Endothelial cell of umbilical vein (primary cell): ENCODE results near the gene RYR1. TPM values are rescaled to one million over a fixed set of nuclear protein-coding genes. Genes with fewer than 3 reads are reported as not detected.

Experiments
- BruUV-seq: library from RNA; stranded (reverse); fragments of 400-500 nt; replicated peaks from 2 replicates; lab custom pipeline; 2021; lab: Mats Ljungman, UMichigan
- CTCF ChIA-PET: fragments of 300-600, 350-600 bp; sonication (Branson Sonifier 250); formaldehyde crosslinking; loops from one replicate; lab custom pipeline; 2021; ENCODE audit warnings: antibody characterized with exemption, inconsistent platforms; lab: Charles Lee
- POLR2A ChIA-PET: fragments of 300-600, 350-600 bp; sonication (Branson Sonifier 250); formaldehyde crosslinking; loops from one replicate; lab custom pipeline; 2021; ENCODE audit warnings: antibody characterized with exemption, inconsistent platforms; lab: Charles Lee
- DNase-seq: peaks from one replicate; pipeline ENCODE4 v3.0.0-alpha.2; 2011; ENCODE audit warnings: low read depth, low spot score
- FAIRE-seq: peaks from 2 replicates; lab custom pipeline; 2011; peaks lifted over from hg19 to GRCh38; lab: Jason Lieb, UNC
- H2AFZ ChIP-seq: 2 replicates; pipeline ENCODE4 v1.6.0; 2012; ENCODE audit warnings: low read depth, low read length, control low read depth, inconsistent platforms
- H3K27ac ChIP-seq: 2 replicates; pipeline ENCODE4 v1.5.1; 2011; ENCODE audit warnings: low read depth, mild to moderate bottlenecking, control low read depth, low read length, moderate library complexity; ENCODE audit not compliant: insufficient read depth
- H3K27me3 ChIP-seq, 2 experiments: 2 replicates each; pipeline versions ENCODE4 v1.6.0 to v1.6.1; 2011; ENCODE audit warnings: low read length in 2 of 2, mixed read lengths in 1 of 2; ENCODE audit not compliant: control insufficient read depth in 2 of 2, insufficient read depth in 2 of 2
- H3K36me3 ChIP-seq, 2 experiments: 2 replicates in 1 of 2; 3 replicates in 1 of 2; pipeline ENCODE4 v1.5.1; 2011; ENCODE audit warnings: low read length in 2 of 2, mild to moderate bottlenecking in 1 of 2, moderate library complexity in 1 of 2; ENCODE audit not compliant: control insufficient read depth in 2 of 2, insufficient read depth in 2 of 2; ENCODE audit errors: extremely low read depth in 1 of 2
- H3K4me1 ChIP-seq: 3 replicates; pipeline ENCODE4 v1.5.1; 2011; ENCODE audit warnings: mild to moderate bottlenecking, low read length; ENCODE audit not compliant: control insufficient read depth, insufficient read depth; ENCODE audit errors: extremely low read depth
- H3K4me2 ChIP-seq: 2 replicates; pipeline ENCODE4 v1.6.1; 2011; ENCODE audit warnings: low read length, control low read depth, mixed read lengths; ENCODE audit not compliant: insufficient read depth
- H3K4me3 ChIP-seq, 3 experiments: fragments of 200-600 bp in 1 of 3; sonication (generic), shearing (Covaris generic) in 1 of 3; replicated peaks in 1 of 3; 2 replicates each; pipeline ENCODE4 v1.5.1; 2011 to 2016; ENCODE audit warnings: control low read depth in 3 of 3, low read length in 3 of 3, mild to moderate bottlenecking in 2 of 3, inconsistent platforms in 1 of 3, low read depth in 1 of 3, moderate library complexity in 1 of 3; ENCODE audit not compliant: insufficient read depth in 1 of 3
- H3K79me2 ChIP-seq: 2 replicates; pipeline ENCODE4 v1.6.0; 2012; ENCODE audit warnings: low read length, inconsistent platforms; ENCODE audit not compliant: control insufficient read depth, insufficient read depth
- H3K9ac ChIP-seq: replicated peaks from 2 replicates; pipeline ENCODE3; 2011; ENCODE audit warnings: low read length, control low read depth; ENCODE audit not compliant: insufficient read depth; ENCODE audit errors: extremely low read depth
- H3K9me1 ChIP-seq: replicated peaks from 3 replicates; pipeline ENCODE4 v1.6.0; 2011; ENCODE audit warnings: mild to moderate bottlenecking, low read length; ENCODE audit not compliant: control insufficient read depth, insufficient read depth; ENCODE audit errors: extremely low read depth
- H3K9me3 ChIP-seq: replicated peaks from 2 replicates; pipeline ENCODE4 v1.5.1; 2012; ENCODE audit warnings: low read length, inconsistent platforms; ENCODE audit not compliant: control insufficient read depth, insufficient read depth
- H4K20me1 ChIP-seq: replicated peaks from 2 replicates; pipeline ENCODE3; 2011; ENCODE audit warnings: mild to moderate bottlenecking, low read length; ENCODE audit not compliant: control insufficient read depth, insufficient read depth; ENCODE audit errors: extremely low read depth
- CTCF ChIP-seq, 2 donors: IDR thresholded peaks; 1 replicate in 1 of 2; 2 replicates in 1 of 2; pipeline ENCODE4 v1.5.1; 2011; ENCODE audit warnings: low read length in 2 of 2, mild to moderate bottlenecking in 2 of 2, moderate library complexity in 2 of 2, control low read depth in 1 of 2, inconsistent platforms in 1 of 2, low read depth in 1 of 2; ENCODE audit not compliant: insufficient read depth in 1 of 2; ENCODE audit errors: extremely low read depth in 1 of 2
- EZH2 ChIP-seq: IDR thresholded peaks from 2 replicates; pipeline ENCODE4 v1.6.1; 2012; ENCODE audit warnings: borderline replicate concordance, low read depth, mild to moderate bottlenecking, moderate library complexity, low read length, inconsistent platforms; ENCODE audit not compliant: severe bottlenecking
- FOS ChIP-seq: IDR thresholded peaks from 2 replicates; pipeline ENCODE4 v1.6.1; 2011; ENCODE audit warnings: mild to moderate bottlenecking, low read length, moderate library complexity, borderline replicate concordance; ENCODE audit not compliant: insufficient read depth
- GATA2 ChIP-seq: IDR thresholded peaks from 2 replicates; pipeline ENCODE4 v1.7.0; 2011; ENCODE audit warnings: low read depth, mild to moderate bottlenecking, moderate library complexity, mixed read lengths, low read length; ENCODE audit not compliant: insufficient read length, insufficient read depth
- JUN ChIP-seq: IDR thresholded peaks from 2 replicates; pipeline ENCODE4 v1.6.1; 2011; ENCODE audit warnings: borderline replicate concordance, low read depth; ENCODE audit not compliant: insufficient read length, insufficient read depth
- MAX ChIP-seq: IDR thresholded peaks from 2 replicates; pipeline ENCODE4 v1.6.1; 2011; ENCODE audit not compliant: insufficient read depth, insufficient read length
- MYC ChIP-seq: IDR thresholded peaks from one replicate; pipeline ENCODE4 v1.6.1; 2011; ENCODE audit warnings: mild to moderate bottlenecking, low read depth, low read length
- POLR2A ChIP-seq: IDR thresholded peaks from 2 replicates; pipeline ENCODE4 v1.6.1; 2012; ENCODE audit warnings: low read depth, mild to moderate bottlenecking, control low read depth, low read length
- dilution Hi-C: fragments of 300-500 bp; cut with MboI; formaldehyde crosslinking; loops from one replicate; pipeline ENCODE4 v1.15.0; 2019; ENCODE audit warnings: low sequenced_read_pairs; ENCODE audit not compliant: extremely low pct_ligation_motif_present
- intact Hi-C: fragments of 100-400 bp; cut with micrococcal nuclease; formaldehyde crosslinking; loops from one replicate; pipeline ENCODE4 v1.10.0; 2022
- polyA plus RNA-seq, 4 experiments: library from polyadenylated mRNA; depleted of rRNA in 3 of 4; stranded (reverse) in 3 of 4; unstranded in 1 of 4; fragments of >200 nt; gene quantifications; 2 replicates each; pipeline versions ENCODE4 v1.2.1 to v1.2.3, GENCODE V29; 2011 to 2012; ENCODE audit warnings: missing spikeins in 1 of 4
- total RNA-seq: library from RNA; stranded (reverse); gene quantifications from 2 replicates; pipeline ENCODE4 v1.2.3, GENCODE V29; 2021

The RYR1 gene
- total and polyA plus RNA-seq, 2 donors (not counting 3 experiments of a cell fraction or from before 2014, with no cell fraction given): under 0.01 to 0.02 TPM

- no peaks in the 10 kb centered on the region for H3K9me3 ChIP-seq
- DNase-seq (no peak), FAIRE-seq (no peak)
- no peak overlapping the region for H3K9ac ChIP-seq
- no peaks in the 10 kb centered on the region for H4K20me1 ChIP-seq
- POLR2A ChIA-PET: no interaction called here
- H3K27ac ChIP-seq: no peak overlapping the region
- H3K4me2 ChIP-seq: no peak overlapping the region
- CTCF ChIA-PET: no interaction called here
- no peaks in the 10 kb centered on the region for H3K79me2 ChIP-seq
- no peaks in the 10 kb centered on the region for H3K36me3 ChIP-seq
- H3K27me3 ChIP-seq: no peaks in the 10 kb centered on the region
- dilution Hi-C loops (no loop called here), intact Hi-C loops (no loop called here)
- H3K4me3 ChIP-seq: no peak overlapping the region
- TF ChIP-seq EZH2 (no peak), MYC (no peak), MAX (no peak), FOS (no peak), GATA2 (no peak), POLR2A (no peak)
- H2AFZ ChIP-seq: no peak overlapping the region
- no peaks in the 10 kb centered on the region for H3K9me1 ChIP-seq
- H3K4me1 ChIP-seq: no peaks in the 10 kb centered on the region
- no TSS peak for BruUV-seq
Measured at GRCh38 chr19:38441657-38442348, 8.3 kb downstream of the RYR1 start.

- TF ChIP-seq MYC (no peak), JUN (no peak), POLR2A (no peak), EZH2 (no peak), FOS (no peak), MAX (no peak), CTCF (IDR thresholded peaks at IDR 0.05; ENCODE audit: extremely low read depth in 1 of 2, insufficient read depth in 1 of 2, low read depth in 1 of 2, low read length in 2 of 2) (no peak), GATA2 (no peak)
- Histone ChIP-seq H3K4me3 (no peak overlapping the region), H3K79me2 (no peaks in the 10 kb centered on the region), H3K27ac (no peak overlapping the region), H2AFZ (no peak overlapping the region), H4K20me1 (no peaks in the 10 kb centered on the region), H3K9me3 (no peaks in the 10 kb centered on the region), H3K4me1 (no peaks in the 10 kb centered on the region), H3K9me1 (no peaks in the 10 kb centered on the region), H3K4me2 (no peak overlapping the region), H3K9ac (no peak overlapping the region), H3K36me3 (no peaks in the 10 kb centered on the region), H3K27me3 (no peaks in the 10 kb centered on the region)
- dilution Hi-C loops (no loop called here), intact Hi-C loops (no loop called here)
- BruUV-seq: no TSS peak
- FAIRE-seq (no peak), DNase-seq (no peak)
- CTCF ChIA-PET: no interaction called here
- POLR2A ChIA-PET: no interaction called here
Measured at GRCh38 chr19:38442736-38443135, 9.2 kb downstream of the RYR1 start.
